SK-N-SH (cell line): ENCODE measurements around the gene P2RY8.

Experiments
- CHD2 ChIP-seq: fragments of 150-350 bp; IDR thresholded peaks from 2 replicates; pipeline ENCODE4 v1.6.1; 2018; ENCODE audit warnings: low read length; ENCODE audit not compliant: partially characterized antibody
- EP300 ChIP-seq, 2 experiments: IDR thresholded peaks; 2 replicates each; pipeline versions ENCODE4 v1.4.0 to v1.6.1; 2012; ENCODE audit warnings: borderline replicate concordance in 1 of 2, low read depth in 1 of 2, low read length in 1 of 2
- GABPA ChIP-seq: IDR thresholded peaks from 2 replicates; pipeline ENCODE4 v1.4.0; 2012; ENCODE audit warnings: low read depth, mild to moderate bottlenecking
- MAX ChIP-seq: IDR thresholded peaks from 2 replicates; pipeline ENCODE4 v1.4.0; 2012; ENCODE audit warnings: low read depth
- MXI1 ChIP-seq: IDR thresholded peaks from 2 replicates; pipeline ENCODE4 v1.6.1; 2012; ENCODE audit warnings: mild to moderate bottlenecking, low read depth, low read length, improper control_type of control experiment
- NFIC ChIP-seq: IDR thresholded peaks from 2 replicates; pipeline ENCODE4 v1.4.0; 2012; ENCODE audit warnings: borderline replicate concordance
- POLR2AphosphoS5 ChIP-seq: IDR thresholded peaks from 2 replicates; pipeline ENCODE4 v1.6.1; 2012; ENCODE audit warnings: low read depth, low read length
- TEAD4 ChIP-seq: IDR thresholded peaks from 2 replicates; pipeline ENCODE4 v1.4.0; 2012; ENCODE audit warnings: mild to moderate bottlenecking, borderline replicate concordance; ENCODE audit not compliant: insufficient read depth
- USF1 ChIP-seq: IDR thresholded peaks from 2 replicates; pipeline ENCODE4 v1.4.0; 2012; ENCODE audit warnings: low read depth, borderline replicate concordance
- TF ChIP-seq, protein P1 (sequence below): IDR thresholded peaks from 2 replicates; pipeline ENCODE4 v1.6.1; 2012; ENCODE audit warnings: mild to moderate bottlenecking, low read depth, low read length, moderate library complexity
- TF ChIP-seq, protein P2 (sequence below): fragments of 200-600 bp; sonication (generic); IDR thresholded peaks from 2 replicates; pipeline ENCODE4 v1.6.1; 2017; ENCODE audit warnings: antibody characterized with exemption, mild to moderate bottlenecking, moderate library complexity

DNA sequence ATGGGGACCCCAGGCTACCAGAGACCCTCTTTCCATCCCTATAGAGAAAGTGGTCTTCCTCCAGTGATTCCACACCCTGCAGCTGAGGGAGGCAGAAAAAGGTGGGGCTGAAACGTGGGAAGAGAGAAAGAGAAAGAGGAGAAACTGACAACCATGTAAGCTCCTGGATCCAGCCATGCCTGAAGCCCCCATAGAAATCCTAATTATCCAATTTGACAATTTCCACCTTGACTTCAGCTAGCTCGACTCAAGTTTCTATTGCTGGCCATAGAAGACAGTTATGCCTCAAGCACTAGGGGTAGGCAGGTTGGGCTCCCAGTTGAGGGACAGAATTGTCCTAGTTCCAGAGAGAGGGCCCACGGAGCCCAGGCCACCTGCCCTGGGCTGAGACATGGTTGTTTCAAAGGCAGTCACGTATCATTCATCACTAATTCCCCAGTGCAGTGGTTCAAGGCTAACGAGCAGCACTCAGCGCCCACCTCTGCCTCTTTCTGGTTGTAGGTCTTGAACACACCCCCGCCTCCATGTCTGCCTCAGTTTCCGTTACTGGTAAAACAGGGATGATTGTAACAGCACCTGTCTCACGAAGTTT is 44.5 kb downstream of the P2RY8 start:
- TF ChIP-seq, protein P1, sequence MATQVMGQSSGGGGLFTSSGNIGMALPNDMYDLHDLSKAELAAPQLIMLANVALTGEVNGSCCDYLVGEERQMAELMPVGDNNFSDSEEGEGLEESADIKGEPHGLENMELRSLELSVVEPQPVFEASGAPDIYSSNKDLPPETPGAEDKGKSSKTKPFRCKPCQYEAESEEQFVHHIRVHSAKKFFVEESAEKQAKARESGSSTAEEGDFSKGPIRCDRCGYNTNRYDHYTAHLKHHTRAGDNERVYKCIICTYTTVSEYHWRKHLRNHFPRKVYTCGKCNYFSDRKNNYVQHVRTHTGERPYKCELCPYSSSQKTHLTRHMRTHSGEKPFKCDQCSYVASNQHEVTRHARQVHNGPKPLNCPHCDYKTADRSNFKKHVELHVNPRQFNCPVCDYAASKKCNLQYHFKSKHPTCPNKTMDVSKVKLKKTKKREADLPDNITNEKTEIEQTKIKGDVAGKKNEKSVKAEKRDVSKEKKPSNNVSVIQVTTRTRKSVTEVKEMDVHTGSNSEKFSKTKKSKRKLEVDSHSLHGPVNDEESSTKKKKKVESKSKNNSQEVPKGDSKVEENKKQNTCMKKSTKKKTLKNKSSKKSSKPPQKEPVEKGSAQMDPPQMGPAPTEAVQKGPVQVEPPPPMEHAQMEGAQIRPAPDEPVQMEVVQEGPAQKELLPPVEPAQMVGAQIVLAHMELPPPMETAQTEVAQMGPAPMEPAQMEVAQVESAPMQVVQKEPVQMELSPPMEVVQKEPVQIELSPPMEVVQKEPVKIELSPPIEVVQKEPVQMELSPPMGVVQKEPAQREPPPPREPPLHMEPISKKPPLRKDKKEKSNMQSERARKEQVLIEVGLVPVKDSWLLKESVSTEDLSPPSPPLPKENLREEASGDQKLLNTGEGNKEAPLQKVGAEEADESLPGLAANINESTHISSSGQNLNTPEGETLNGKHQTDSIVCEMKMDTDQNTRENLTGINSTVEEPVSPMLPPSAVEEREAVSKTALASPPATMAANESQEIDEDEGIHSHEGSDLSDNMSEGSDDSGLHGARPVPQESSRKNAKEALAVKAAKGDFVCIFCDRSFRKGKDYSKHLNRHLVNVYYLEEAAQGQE: no peak
- TF ChIP-seq, protein P2, sequence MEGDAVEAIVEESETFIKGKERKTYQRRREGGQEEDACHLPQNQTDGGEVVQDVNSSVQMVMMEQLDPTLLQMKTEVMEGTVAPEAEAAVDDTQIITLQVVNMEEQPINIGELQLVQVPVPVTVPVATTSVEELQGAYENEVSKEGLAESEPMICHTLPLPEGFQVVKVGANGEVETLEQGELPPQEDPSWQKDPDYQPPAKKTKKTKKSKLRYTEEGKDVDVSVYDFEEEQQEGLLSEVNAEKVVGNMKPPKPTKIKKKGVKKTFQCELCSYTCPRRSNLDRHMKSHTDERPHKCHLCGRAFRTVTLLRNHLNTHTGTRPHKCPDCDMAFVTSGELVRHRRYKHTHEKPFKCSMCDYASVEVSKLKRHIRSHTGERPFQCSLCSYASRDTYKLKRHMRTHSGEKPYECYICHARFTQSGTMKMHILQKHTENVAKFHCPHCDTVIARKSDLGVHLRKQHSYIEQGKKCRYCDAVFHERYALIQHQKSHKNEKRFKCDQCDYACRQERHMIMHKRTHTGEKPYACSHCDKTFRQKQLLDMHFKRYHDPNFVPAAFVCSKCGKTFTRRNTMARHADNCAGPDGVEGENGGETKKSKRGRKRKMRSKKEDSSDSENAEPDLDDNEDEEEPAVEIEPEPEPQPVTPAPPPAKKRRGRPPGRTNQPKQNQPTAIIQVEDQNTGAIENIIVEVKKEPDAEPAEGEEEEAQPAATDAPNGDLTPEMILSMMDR: no peak
- no peak for TF ChIP-seq POLR2AphosphoS5
- TF ChIP-seq MAX: no peak
- no peak for TF ChIP-seq MXI1
- no peak for TF ChIP-seq CHD2
- TF ChIP-seq EP300 (IDR thresholded peaks at IDR 0.05; ENCODE audit: borderline replicate concordance in 1 of 2, low read depth in 1 of 2, low read length in 1 of 2): no peak
- TF ChIP-seq NFIC: no peak
- TF ChIP-seq GABPA: no peak
- TF ChIP-seq TEAD4: no peak
- TF ChIP-seq USF1: no peak
